NCI-H2171 treated with DMSO at 0.1 percent for 48 hours (cell line): Measurements from ENCODE around the gene HMGA1.
A peak's percentile ranks its signal among the peaks of the same experiment; 100 is the strongest.
"Not testable (repeated sequence)": the region's sequence is repeated elsewhere in the genome, so short reads cannot be mapped to it uniquely, and the experiment has no call there.

Experiments used
- DNase-seq: peaks from one replicate; lab custom pipeline; 2025; lab: John Stamatoyannopoulos, UW

The HMGA1 gene

DNA sequence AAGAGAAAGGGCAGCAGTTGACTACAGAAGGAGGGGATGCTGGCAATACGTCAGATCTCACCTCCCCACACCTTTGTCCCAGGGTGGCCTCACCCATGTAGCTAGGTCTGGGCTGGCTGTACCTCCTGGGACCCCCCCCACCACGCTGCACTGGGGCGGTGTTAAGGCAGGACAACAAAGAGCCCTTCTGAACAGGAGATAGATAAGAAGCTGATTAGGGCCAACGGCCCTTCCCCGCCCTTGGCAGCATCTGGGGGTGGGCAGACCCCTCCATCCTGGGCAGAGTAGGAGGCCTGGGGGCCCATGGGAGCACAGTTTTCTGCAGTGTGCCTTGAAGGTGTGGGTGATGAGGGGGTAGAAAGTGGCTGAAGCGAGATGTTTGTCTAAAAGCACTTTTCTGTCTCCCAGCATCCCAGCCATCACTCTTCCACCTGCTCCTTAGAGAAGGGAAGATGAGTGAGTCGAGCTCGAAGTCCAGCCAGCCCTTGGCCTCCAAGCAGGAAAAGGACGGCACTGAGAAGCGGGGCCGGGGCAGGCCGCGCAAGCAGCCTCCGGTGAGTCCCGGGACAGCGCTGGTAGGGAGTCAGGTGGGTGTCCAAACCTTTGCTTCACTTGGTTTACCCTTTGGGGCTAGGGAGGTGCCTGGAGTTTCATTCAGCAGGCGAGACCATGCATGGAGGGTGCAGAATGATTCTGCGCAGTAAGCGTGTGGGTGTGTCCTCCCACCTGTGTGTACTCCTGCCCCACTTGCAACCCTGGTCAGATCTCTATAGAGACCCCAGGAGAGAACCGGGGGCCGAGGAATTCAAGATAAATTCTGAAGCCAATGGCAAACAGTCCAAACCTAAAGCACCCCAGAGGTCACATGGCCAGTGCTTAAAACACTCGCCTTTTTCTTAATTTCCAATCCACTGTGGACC, 3.9 kb downstream of the HMGA1 start:
- DNase-seq: no peak

GRCh38 chr6:34241351-34242215, 4.9 kb downstream of the HMGA1 start:
- DNase-seq: no peak

DNA sequence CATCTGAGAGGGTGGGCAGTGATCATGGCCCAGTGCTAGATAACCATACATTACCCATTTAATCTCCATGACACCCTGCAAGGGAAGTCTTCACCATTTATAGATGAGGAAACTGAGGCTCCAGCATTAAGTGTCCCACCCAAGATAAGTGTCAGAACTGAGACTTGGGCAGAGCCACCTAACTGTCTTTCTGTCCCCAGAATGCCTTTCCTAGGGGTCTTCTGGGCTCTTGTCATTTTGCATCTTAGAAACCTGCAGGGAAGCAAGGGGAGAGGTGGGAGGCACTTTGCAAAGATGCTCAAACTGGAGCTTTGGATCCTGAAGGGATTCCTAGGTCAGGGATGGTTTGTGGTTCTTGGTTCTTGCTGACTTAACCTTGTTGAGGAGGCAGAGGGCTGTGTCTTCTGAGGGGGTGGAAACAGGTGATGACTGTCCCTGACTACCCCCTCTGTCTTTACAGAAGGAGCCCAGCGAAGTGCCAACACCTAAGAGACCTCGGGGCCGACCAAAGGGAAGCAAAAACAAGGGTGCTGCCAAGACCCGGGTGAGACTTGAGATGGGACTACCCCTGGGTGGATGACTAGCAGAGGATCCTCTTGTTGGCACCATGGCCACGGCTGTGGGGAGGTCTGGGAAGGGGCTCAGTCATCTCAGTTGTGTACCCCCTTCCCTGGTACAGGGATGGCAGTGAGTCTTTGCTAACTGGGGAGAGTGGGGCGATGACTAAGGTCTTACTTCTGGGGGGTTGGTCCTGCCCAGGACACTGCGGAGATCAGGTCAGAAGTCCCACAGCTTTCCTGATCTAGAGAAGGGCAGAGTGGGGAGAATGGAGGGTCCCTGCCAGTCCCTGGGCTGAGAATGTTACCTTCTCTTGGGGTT, 5.8 kb downstream of the HMGA1 start:
- no peak for DNase-seq

GRCh38 chr6:34243131-34243771, 6.6 kb downstream of the HMGA1 start:
- no peak for DNase-seq

DNA sequence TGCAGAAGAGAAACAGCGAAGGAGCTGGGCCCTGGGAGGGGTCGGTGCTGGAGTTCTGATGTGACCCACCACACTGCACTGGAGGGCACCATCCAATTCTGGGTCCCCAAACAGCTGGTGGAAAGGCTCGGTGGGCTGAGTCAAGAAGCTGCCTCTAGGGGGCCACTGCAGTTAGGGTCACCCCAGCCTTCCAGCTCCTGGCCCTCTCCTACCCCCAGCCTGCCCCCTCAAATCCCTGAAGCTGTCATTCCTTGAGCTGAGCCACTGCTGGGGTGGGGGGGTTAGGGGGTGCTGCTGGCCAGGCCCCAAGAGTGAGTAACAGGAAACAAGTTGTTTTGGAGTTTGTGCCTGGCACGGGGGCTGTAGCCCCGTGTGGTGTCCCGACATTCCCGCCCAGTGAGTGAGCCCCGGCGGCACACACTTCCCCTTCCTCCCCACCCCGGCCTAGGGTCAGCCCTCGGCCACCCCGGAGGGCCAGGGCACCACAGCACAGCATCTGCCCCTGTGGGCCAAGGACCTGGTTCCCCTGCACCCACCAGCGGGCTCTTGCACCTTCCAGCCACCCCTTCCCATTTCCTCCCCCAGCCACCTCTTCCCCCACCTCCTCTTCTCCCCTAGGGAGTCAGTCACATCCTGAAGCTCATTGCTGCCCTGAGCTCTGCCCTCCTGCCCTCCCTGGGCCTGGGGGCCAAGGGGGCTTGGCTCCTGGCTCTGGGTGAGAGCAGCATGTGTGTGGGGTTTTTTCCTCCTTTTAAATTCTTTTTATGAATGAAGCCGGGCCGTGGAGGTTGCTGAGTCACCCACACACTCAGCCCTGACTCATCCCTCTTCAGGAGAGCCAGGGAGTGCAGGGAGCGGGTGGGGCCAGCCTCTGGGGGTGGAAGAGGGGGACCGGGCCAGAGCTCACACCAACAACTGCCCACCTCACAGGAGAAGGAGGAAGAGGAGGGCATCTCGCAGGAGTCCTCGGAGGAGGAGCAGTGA, 7.5 kb downstream of the HMGA1 start:
- no peak for DNase-seq

GRCh38 chr6:34245032-34245760, 8.5 kb downstream of the HMGA1 start:
- not testable (repeated sequence) for DNase-seq

DNA sequence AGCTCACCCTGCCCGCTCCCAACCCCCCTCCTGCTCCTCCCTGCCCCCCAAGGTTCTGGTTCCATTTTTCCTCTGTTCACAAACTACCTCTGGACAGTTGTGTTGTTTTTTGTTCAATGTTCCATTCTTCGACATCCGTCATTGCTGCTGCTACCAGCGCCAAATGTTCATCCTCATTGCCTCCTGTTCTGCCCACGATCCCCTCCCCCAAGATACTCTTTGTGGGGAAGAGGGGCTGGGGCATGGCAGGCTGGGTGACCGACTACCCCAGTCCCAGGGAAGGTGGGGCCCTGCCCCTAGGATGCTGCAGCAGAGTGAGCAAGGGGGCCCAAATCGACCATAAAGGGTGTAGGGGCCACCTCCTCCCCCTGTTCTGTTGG, 9.1 kb downstream of the HMGA1 start:
- not testable (repeated sequence) for DNase-seq

DNA sequence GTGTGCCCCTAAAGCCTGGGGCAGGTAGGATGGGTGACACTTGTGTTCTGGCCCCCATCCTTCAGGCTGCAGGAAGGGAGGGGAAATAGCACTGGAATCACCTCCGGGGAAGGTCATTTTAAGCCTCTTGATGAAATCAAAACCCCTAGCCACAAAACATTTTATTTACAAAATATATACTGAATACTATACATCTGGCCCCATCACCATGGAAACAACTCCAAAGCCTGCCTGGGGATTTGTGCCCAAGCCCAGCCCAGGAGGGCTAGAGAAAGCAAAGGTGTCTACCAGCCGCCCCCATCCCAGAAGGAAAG, 9.5 kb downstream of the HMGA1 start:
- DNase-seq: no peak

GRCh38 chr6:34246563-34247391, 10.1 kb downstream of the HMGA1 start:
- peak; percentile 90 for DNase-seq

DNA sequence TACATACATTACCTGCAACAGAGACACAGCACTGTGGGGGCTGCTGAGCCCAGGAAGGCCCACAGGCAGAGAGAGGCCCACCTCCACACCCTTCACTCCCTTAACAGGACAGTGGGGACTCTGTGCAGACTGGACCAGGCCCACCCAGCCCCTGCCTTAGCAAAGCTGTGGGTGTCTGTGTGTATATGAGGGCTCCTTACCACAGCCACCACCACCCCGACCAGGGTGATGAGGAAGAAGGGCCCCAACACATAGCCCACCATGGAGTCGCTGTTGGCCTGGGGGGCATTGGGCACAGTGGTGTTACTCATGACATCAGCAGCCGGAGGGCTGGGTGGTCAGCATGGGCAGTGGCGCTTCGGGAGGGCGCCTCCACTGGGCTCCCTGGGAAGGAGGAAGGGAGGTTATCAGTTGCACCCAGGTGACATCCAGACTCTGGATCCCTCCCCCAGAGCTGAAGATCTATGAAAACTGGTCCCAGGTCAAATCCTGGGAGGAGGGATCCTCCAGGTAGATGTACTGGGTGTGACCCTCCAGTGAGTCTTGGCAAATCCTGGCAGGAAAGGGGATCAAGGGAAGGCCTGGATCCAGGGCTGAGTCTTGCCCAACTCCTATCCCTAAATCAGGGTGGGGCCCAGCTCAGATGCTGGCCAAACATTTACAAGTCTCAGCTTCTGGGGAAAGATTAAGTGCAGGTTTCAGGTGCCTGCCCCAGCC, 11.0 kb downstream of the HMGA1 start:
- no peak for DNase-seq

GRCh38 chr6:34248198-34248726, 11.6 kb downstream of the HMGA1 start:
- peak; percentile 6 for DNase-seq

DNA sequence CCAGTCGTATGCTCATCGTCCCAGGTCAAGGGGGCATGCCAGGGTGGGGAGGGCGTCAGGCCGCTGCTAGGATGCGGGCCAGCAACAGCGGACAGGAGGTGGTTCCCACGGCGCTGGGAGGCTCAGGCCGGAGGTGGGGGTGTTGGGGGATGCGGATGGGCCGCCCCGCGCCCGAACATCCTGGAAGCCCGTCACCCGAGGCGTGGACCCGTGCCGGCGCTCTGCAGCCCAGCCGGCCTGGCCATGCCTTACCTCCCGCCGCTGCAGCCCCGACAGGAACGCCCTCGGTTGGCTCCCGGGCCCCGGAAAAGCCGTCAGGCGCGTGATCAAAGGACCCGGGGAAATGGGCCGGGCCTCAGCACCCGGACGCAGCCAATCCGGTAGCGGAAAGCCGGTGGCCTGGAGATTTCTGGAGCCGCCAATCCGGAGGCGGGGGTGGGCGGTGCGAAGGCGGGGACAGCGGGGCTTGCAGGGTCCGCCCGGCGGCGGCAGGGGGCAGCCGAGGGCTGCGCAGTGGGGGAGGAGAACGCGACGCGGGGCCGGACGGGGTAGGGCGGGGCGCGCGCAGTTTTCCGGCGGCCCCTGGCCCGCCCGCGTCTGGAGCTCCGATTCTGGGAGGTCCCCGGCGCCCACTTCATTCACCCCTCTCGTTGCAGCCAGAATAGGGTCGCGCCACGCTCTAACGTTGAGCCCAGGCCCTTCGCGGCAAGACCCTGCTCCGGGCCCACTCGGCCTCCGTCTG, 12.2 kb downstream of the HMGA1 start, which contains the start of gene SMIM29:
TSS of gene SMIM29 (minus strand) at position 280 of the 742 bp plus-strand sequence. CDS start 1,215 bp downstream, outside the sequence.
- DNase-seq: peak; percentile 93

DNA sequence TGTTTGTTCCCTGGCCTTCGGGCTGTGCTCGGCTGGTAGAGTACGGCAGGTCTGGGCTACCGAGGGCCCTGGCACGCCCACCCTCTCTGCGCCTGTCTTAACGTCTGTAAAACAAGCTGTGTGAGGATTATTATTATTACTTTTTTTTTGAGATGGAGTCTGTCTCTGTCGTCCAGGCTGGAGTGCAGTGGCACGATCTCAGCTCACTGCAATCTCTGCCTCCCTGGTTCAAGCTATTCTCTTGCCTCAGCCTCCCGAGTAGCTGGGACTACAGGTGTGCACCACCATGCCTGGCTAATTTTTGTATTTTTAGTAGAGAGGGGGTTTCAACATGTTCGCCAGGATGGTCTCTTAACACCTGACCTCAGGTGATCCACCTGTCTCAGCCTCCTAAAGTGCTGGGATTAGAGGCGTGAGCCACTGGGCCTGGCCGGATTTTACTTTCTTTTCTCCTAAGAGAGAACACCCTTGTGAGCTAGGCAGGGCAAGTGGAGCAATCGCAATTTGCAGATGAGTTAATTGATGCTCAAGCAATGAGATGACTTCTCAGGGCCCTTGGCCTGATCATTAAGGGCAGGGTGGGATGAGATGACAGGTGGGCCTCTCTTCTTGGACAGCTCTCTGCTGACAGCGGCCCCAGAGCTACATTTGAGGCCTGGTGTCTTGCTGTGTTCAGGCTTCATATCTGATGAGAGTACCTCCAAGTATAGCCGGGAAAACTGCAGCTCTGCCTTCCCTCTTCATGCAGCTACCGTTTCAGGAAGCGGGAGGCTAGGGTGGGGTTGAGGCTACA, 13.0 kb downstream of the HMGA1 start:
- no peak for DNase-seq

GRCh38 chr6:34252395-34252794, 15.7 kb downstream of the HMGA1 start:
- DNase-seq: peak; percentile 9

- DNase-seq: no peak
Observed at GRCh38 chr6:34259529-34260069, 22.9 kb downstream of the HMGA1 start.
